IPS-11a (cell line): ENCODE results near the gene DACT2.
"Not testable (repeated sequence)": the region's sequence is repeated elsewhere in the genome, so short reads cannot be mapped to it uniquely, and the experiment has no call there.

Experiments used
- H3K4me3 ChIP-seq: one replicate; pipeline ENCODE4 v1.5.1; 2013; ENCODE audit warnings: low read depth, low read length, control low read depth

Gene DACT2

GRCh38 chr6:168305096-168305749 is 14.4 kb downstream of the DACT2 start:
- H3K4me3 ChIP-seq, result no peak overlapping the region

DNA sequence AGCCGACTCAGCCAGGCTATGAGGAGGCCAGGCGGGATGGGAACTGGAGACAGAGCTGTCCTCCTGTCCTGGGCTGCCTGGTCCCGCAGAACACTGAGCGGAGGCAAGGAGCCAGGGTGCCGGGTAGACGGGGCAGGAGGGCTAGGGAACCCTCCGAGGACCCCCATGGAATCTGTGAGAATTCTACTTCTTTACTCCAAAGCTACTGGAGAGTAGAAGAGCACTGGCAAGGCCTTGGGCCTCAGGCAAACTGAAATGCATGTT is 14.9 kb downstream of the DACT2 start:
- H3K4me3 ChIP-seq, result no peak overlapping the region

GRCh38 chr6:168303982-168304751 is 15.4 kb downstream of the DACT2 start:
- no peak overlapping the region for H3K4me3 ChIP-seq

DNA sequence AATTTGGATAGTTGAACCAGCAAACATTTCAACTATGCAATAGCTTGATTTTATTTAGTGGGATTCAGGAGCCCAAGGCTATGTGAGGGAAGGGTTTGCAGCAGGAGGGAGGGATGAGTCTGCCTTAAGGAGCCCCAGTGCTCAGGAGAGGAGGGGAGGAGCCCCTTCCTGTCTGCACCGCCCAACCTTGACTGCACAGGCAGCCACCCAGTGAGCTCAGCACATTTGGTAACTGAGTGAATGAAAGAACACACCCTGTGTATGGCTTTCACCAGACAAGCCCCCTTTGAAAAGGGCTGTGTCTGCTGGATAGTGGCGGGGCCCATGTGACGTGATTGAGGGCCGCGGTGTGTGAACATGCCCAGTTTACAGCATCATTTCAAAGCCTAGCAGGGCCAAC is 17.0 kb downstream of the DACT2 start:
- H3K4me3 ChIP-seq, result no peak overlapping the region

GRCh38 chr6:168301648-168302398 is 17.8 kb downstream of the DACT2 start:
- H3K4me3 ChIP-seq, result no peak overlapping the region

- H3K4me3 ChIP-seq, result no peak overlapping the region
Measured at GRCh38 chr6:168300975-168301647, 18.5 kb downstream of the DACT2 start.

DNA sequence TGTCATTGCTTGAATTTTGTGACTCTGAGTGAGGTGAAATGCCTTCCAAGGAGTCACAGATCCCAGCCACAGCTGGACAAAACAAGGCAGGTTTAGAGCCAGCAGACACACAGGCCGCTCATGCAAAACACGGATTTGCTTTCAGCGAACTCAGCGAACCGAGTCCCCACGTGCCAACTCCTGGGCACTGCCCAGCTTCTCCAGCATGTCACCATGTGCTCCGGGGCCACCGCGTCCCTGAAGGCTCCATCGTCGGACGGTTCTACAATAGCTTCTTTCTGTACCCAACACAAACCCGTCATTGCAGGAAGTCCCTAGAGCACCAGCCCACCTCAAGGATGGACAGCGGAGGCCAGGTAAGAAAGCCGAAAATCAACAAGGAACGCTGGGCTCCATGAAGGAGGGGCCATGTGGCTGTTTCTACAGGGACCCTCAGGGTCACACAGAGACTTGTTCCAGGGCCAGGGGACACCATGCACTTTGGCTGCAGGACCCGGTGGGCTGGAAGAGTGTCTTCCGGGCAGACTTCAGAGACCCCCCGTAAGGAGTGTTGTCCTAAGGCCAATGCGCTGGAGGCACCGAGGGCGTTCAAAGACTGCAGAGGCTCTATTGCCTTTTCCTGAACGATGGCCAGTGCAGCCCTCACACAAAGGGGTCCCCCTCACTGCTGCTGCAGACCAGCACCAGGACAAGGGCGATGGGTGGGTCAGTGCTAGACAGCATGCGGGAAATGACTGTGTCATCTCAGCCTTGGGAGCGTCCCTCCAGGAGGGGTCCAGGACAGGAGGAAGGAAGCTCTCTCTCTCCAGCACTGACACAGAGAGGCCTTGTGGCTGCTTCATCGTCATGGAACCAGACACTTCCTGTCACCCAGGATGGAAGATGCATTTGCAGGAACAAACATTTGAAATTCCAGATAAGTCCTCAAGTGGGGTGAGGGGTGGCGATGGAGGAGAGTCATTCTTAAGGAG is 19.8 kb downstream of the DACT2 start:
- H3K4me3 ChIP-seq, result no peak overlapping the region

DNA sequence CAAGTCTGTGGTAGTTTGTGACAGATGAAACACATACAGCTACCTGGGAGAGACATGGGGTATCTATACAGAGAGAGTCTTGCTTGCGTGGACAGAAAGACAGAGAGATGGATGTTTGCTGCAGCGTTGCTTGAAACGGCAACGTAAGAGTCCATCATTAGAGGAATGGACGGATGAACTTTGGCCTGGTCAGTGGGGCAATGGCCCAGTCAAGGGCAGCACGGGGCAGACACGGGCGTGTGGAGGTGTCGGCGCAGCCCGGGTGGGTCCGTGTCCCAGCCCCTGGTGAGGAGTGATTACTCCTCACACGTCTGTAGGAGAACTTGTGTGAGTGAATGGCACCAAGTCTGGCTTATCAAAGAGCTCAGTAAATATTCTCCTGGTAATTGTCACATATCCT is 21.9 kb downstream of the DACT2 start:
- H3K4me3 ChIP-seq, result no peak overlapping the region

DNA sequence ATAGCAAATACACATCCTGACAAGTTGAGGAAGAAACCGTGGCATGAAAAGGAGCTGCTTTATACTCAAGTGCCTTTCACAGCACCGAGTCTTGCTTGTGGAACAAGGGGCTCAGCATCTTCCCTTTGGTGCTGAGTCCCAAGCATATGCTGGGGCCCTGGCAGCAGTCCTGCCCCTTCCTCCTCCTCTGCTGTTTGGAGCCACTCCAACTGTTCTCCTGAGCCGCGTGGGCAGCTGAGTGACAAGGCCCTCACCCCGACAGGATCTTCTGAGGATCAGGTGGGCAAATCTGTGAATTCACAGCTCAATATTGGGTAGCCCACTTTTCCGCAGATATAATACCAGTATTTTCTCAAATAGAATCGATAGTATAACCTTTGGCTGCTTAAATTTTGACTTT is 24.7 kb downstream of the DACT2 start:
- no peak overlapping the region for H3K4me3 ChIP-seq

DNA sequence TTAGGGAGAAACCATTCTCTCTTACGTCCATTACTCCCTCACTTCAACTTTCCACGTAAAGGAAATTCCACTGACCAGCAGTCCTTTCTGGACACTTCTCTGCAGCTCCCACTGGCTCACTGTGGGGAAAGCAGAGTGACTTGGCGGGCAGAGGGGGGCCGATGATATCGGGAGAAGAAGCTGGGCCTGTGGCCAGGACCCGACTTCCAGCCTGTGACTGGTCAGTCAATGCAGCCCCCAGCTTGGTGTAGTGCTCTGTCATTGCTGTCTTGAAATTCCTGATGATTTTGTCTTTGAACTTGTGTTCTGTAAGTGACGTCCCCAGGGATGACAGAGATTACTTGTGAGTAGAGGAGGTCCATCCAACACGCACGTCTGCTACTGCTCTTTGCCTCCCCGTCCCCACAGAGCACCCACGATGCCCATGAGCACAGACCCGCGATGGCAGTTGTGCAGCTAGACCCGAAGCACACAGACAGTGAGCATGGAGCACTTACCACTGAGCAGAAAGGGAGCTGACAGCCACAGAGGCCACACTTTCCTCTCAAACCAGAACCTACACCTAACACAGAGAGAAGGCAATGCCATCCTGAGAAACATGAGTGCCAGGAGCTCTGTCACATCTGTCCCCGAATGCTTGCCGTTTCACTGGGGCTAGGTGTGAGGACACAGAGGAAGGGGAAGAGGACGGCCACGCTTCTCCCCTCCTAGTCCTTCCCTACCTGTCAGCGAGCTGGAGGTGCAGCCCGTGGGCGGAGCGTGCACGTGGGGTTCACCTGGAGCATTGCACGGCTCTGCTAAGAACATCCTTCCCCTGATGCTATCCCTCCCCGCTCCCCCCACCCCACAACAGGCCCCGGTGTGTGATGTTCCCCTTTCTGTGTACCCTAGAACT is 25.7 kb downstream of the DACT2 start:
- no peak overlapping the region for H3K4me3 ChIP-seq

GRCh38 chr6:168292826-168293225 is 26.8 kb downstream of the DACT2 start:
- H3K4me3 ChIP-seq, result no peak overlapping the region

DNA sequence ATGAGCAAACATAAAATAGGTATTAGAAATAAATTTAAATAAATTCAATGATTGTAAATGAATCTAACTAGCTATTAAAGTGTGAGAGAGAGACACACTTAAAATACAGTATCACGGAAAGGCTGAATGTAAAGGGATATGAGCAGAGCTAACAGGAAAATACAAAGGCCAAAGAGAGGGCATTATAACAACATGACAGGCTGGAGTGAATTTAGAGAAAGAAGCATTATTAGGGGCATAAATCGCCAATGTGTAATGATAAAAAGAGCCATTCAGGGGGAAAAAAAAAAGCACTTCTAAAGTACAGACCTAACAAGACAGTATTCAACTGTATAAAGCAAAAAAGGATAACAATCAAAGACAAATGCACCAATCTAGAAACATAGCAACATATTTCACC is 28.1 kb downstream of the DACT2 start:
- H3K4me3 ChIP-seq, result no peak overlapping the region

DNA sequence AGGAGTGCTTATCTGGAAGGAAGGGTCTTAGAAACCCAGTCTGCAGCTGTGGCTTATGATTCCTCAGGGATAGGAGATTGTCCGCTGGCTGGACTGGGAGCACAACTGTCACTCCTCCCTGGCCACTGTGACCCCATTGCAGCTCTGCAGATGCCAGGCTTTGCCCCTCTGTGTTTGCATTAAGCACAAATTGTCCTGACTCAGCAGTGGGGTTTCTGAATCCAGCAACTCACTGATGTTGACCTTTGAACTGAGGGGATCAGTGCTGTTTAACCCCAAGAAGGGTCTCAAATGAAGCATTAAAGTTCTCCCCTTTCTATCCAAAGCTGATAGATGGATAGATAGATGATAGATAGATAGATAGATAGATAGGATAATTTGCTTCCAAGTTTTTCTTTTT is 29.5 kb downstream of the DACT2 start:
- H3K4me3 ChIP-seq, result no peak overlapping the region

DNA sequence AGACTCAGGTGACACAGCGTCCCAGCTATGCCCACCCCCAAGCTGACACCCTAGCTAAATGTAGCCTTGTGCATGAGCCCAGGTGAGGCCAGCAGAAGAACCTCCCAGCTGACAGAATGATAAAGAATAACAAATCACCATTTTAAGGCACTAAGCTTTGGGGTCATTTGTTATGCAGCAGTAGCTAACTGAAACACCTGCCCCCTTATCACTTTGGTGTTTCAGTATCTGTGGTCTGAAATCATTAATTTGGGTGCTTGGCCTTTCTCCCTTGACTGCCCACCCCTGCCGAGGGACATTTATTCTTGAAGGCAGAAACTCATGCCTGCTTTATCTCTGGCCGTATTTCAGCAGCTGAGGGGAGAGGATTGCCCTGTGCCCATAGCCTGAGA is 30.0 kb downstream of the DACT2 start:
- no peak overlapping the region for H3K4me3 ChIP-seq

DNA sequence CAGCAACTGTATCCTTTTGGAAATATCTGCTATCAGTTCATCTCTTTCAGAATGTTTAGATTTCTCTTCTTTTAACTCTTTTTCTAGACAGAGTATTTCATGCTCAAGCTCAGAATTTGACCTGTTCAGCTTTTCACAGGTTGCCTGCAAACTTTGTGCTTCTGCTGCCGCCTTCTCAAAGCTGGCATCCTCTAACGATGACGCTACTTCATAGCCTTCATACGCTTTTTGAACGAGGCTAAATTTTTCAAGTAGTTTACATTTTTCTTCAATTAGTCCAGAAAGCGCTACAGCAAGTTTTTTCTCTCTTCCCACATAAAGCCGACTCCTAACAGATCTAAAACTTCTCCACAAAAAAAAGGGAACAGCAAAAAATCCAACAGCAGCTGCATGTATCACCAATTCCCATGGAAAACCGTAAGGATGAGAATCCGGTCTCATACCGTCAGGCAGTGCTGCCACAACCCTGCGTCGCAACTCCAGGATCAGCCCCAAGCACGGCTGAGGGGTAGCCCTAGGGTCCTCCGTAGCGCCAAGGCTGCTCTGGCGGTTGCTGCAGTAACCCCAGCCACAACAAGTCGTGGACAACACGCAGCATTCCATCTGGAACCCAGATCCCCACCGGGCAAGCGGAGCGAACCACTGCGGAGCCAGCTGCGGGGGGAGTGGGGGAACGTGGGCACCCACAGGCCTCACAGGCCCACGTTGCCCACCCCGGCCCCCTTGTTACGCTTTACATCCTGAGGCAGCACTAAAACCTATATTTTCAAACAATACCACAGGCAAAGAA is 30.6 kb downstream of the DACT2 start:
- no peak overlapping the region for H3K4me3 ChIP-seq

GRCh38 chr6:168287460-168287859 is 32.1 kb downstream of the DACT2 start:
- H3K4me3 ChIP-seq, result not testable (repeated sequence)

- not testable (repeated sequence) for H3K4me3 ChIP-seq
Measured at GRCh38 chr6:168286771-168287446, 32.7 kb downstream of the DACT2 start.

GRCh38 chr6:168286116-168286515 is 33.5 kb downstream of the DACT2 start:
- no peak overlapping the region for H3K4me3 ChIP-seq
